Activated CD4-positive, alpha-beta memory T cell treated with anti-CD3 and anti-CD28 coated beads for 36 hours (primary cell): Measurements from ENCODE around the gene TSBP1. TPM values are rescaled to one million over a fixed set of nuclear protein-coding genes. Genes with fewer than 3 reads are reported as not detected.
"Not testable (repeated sequence)": the region's sequence is repeated elsewhere in the genome, so short reads cannot be mapped to it uniquely, and the experiment has no call there.

Experiments
- CTCF ChIA-PET: fragments of 350-600 bp; sonication (Branson Sonifier 250); formaldehyde crosslinking; loops from one replicate; lab custom pipeline; 2021; ENCODE audit warnings: antibody characterized with exemption, inconsistent platforms; lab: Charles Lee
- POLR2A ChIA-PET: fragments of 350-600 bp; sonication (Branson Sonifier 250); formaldehyde crosslinking; loops from one replicate; lab custom pipeline; 2021; ENCODE audit warnings: antibody characterized with exemption; lab: Charles Lee
- DNase-seq: peaks from one replicate; pipeline ENCODE4 v3.0.0-alpha.2; 2020
- H3K27ac Mint-ChIP-seq: one replicate; pipeline ENCODE4 v1.8.0; 2021; ENCODE audit warnings: mixed read lengths
- H3K27me3 Mint-ChIP-seq: one replicate; pipeline ENCODE4 v1.8.0; 2021; ENCODE audit warnings: mixed read lengths
- H3K36me3 Mint-ChIP-seq: one replicate; pipeline ENCODE4 v1.8.0; 2021; ENCODE audit warnings: mixed read lengths
- H3K4me1 Mint-ChIP-seq: one replicate; pipeline ENCODE4 v1.8.0; 2021; ENCODE audit warnings: low read depth, mixed read lengths
- H3K4me3 Mint-ChIP-seq: one replicate; pipeline ENCODE4 v1.8.0; 2021; ENCODE audit warnings: mild to moderate bottlenecking, mixed read lengths
- H3K9me3 Mint-ChIP-seq: one replicate; pipeline ENCODE4 v1.8.0; 2021; ENCODE audit warnings: mixed read lengths
- intact Hi-C: fragments of 100-400 bp; cut with micrococcal nuclease; formaldehyde crosslinking; loops from one replicate; pipeline ENCODE4 v1.15.1; 2023
- total RNA-seq, 2 experiments: library from RNA; stranded (reverse); gene quantifications; one replicate each; pipeline ENCODE4 v1.2.3, GENCODE V29; 2021

The TSBP1 gene
- total RNA-seq, 2 experiments from 2014 or later: not detected

DNA sequence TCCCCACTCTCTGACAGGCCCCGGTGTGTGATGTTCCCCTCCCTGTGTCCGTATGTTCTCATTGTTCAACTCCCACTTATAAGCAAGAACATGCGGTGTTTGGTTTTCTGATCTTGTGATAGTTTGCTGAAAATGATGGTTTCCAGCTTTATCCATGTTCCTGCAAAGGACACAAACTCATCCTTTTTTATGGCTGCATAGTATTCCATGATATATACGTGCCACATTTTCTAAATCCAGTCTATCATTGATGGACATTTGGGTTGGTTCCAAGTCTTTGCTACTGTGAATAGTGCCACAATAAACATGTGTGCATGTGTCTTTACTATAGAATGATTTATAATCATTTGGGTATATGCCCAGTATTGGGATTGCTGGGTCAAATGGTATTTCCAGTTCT is 114.4 kb downstream of the TSBP1 start:
- H3K4me3 Mint-ChIP-seq, DNase-seq, H3K36me3 Mint-ChIP-seq, POLR2A ChIA-PET, H3K27ac Mint-ChIP-seq, H3K9me3 Mint-ChIP-seq: not testable (repeated sequence)
- H3K27me3 Mint-ChIP-seq: peaks cover 28% of the 10 kb centered on the region
- intact Hi-C loops: loop anchor here (10.0 kb wide), 2 partner anchors 108 to 138 kb away; no protein-coding TSS in a partner anchor
- CTCF ChIA-PET: interaction anchor here (2.1 kb wide), 1 partner anchor 11 kb away, joined by 17 read pairs; no protein-coding TSS in a partner anchor
- H3K4me1 Mint-ChIP-seq: peaks cover 24% of the 10 kb centered on the region

DNA sequence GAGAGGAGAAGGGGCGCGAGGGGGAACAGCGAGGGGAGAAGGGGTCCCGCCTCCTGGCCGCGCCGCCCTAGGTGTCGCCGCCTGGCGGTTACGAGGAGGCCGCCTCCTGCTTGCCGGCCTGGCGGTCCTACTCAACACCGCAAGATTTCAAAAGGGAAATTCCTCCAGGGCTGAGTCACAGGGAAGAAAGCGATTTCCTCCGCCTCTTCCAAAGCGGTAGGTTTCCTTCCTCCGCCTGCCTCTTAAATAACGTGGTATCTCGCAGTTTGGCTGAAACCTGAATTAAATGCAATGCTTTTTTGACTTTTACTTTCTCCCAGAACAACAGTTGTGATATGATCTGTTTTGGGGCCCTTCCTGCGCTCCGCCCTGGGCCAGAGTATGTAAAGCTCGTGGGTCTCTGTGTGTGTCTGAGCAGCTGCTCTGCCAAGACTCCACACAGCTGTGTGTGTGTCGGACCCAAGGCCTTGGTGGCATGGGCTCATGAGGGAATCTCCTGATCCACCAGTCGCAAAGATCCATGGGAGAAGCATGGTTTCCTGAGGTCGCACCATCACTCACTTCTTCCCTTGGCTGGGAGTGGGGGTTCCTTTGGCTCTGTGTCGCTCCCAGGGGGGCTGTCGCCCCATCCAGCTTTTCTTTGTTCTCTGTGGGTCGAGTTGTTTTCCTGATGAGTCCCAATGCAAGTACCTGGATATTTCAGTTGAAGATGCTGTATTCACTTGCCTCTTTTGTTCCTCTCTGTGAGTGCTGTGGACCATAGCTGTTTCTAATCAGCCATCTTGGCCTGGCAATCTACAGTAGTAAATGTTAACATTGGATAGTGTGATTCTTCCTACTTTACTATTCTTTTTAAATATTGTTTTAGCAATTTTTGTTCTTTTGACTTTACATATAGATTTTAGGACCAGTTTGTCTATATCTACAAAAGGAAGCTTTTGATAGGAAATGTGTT is 116.2 kb downstream of the TSBP1 start:
- peaks cover 30% of the 10 kb centered on the region for H3K4me1 Mint-ChIP-seq
- peak overlapping the region; percentile 14 for H3K27ac Mint-ChIP-seq
- DNase-seq: peak; percentile 80
- no peaks in the 10 kb centered on the region for H3K36me3 Mint-ChIP-seq
- POLR2A ChIA-PET: interaction anchor here (0.6 kb wide), 1 partner anchor 88 kb away, joined by 3 read pairs; no protein-coding TSS in a partner anchor
- H3K27me3 Mint-ChIP-seq: peaks cover 21% of the 10 kb centered on the region
- H3K4me3 Mint-ChIP-seq: peak overlapping the region; percentile 3
- peaks cover 2% of the 10 kb centered on the region for H3K9me3 Mint-ChIP-seq
- CTCF ChIA-PET: interaction anchor here (0.6 to 2.1 kb wide), 11 partner anchors 8 to 1886 kb away, joined by 3 to 17 read pairs (median 4); no protein-coding TSS in a partner anchor
- intact Hi-C loops: loop anchor here (1.0 to 10.0 kb wide), 3 partner anchors 14 to 139 kb away; no protein-coding TSS in a partner anchor

DNA sequence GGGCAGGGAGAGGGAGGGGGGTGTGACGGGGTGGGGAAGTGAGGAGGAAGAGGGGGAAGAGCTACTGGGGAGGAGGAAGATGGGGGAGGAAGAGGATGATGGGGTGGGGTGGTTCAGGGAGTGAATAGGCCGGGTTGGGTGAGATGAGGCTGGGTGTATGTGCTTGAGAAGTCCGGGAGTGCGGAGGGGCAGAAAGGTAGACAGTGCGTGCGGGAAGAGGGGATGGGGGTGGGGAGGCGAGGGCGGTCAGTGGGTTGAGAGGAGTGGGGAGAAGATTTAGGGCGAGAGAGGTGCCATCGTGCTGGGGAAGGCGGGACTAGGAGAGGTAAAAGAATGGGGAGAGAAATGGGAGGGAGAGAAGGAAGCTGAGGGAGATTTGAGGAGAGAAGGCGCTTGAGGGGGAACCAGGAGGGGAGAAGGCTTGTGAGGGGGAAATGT is 116.9 kb downstream of the TSBP1 start:
- Mint-ChIP-seq H3K27ac (no peak overlapping the region), H3K36me3 (no peaks in the 10 kb centered on the region), H3K27me3 (peaks cover 15% of the 10 kb centered on the region), H3K4me3 (no peak overlapping the region), H3K4me1 (peaks cover 30% of the 10 kb centered on the region), H3K9me3 (peaks cover 2% of the 10 kb centered on the region)
- intact Hi-C loops: loop anchor here (1.0 to 10.0 kb wide), 3 partner anchors 13 to 140 kb away; no protein-coding TSS in a partner anchor
- CTCF ChIA-PET: interaction anchor here (0.6 to 2.0 kb wide), 5 partner anchors 8 to 601 kb away, joined by 3 to 13 read pairs (median 4); no protein-coding TSS in a partner anchor
- DNase-seq: no peak
- POLR2A ChIA-PET: no interaction called here

DNA sequence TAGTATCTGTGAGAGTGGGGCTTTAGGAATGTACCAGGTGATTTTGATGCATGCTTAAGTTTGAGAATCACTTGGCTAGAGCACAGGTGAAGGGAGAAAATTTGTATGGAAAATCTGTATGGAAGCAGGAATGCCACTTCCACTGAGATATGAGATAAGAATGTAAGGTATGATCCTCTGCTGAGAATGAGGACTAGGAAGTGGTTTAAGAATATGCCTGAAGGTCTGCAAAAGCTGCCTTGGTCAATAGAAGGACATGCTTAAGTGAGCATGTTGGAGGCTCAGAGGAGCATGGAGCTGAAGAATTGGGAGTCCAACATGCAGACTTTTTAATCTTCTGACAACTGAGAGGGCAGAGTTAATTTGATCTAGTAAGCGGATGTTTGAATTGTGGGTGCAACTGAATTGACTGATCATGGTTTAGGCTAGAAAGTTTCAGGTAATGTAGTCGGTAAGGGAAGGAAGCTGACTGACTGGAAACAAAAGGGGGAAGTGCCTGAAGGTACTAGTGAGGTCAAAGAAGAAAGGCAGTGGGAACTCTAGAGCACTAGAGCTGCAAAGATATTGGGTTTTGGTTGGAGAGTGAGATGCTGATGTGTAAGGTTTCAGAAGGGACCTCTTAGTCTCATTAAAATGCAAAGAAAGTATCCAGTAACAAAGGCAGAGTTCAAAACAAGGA is 119.2 kb downstream of the TSBP1 start:
- H3K27me3 Mint-ChIP-seq: peaks cover 4% of the 10 kb centered on the region
- H3K27ac Mint-ChIP-seq: peak overlapping the region; percentile 4
- H3K36me3 Mint-ChIP-seq: no peaks in the 10 kb centered on the region
- H3K4me3 Mint-ChIP-seq: no peak overlapping the region
- ChIA-PET POLR2A (no interaction called here), CTCF (interaction anchor here (1.6 kb wide), 1 partner anchor 161 kb away, joined by 5 read pairs; no protein-coding TSS in a partner anchor)
- no peak for DNase-seq
- H3K9me3 Mint-ChIP-seq: peaks cover 10% of the 10 kb centered on the region
- intact Hi-C loops: loop anchor here (10.0 kb wide), 2 partner anchors 112 to 142 kb away; no protein-coding TSS in a partner anchor
- H3K4me1 Mint-ChIP-seq: peaks cover 30% of the 10 kb centered on the region

DNA sequence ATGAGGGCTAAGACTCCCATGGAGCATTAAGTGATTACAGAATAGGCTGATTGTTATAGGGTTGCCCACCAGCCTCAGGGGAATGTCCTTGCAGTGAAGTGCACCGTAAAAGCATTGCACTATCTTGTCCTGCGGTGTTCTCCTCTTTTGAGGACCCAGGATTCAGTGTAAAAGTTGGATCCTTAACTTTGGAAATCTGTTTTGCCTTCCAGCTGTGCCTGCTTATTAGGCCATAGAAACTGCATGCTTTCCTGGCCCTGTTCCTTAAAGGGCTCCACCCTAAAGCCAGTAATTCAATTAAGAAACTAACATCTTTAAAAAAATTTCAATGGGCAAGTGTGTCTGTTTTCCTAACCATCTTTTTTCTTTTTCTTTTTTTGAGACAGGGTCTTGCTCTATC is 122.4 kb downstream of the TSBP1 start:
- intact Hi-C loops: loop anchor here (10.0 kb wide), 2 partner anchors 446 to 546 kb away; no protein-coding TSS in a partner anchor
- DNase-seq: no peak
- H3K27ac Mint-ChIP-seq: no peak overlapping the region
- H3K4me3 Mint-ChIP-seq: no peak overlapping the region
- no peaks in the 10 kb centered on the region for H3K36me3 Mint-ChIP-seq
- H3K4me1 Mint-ChIP-seq: peaks cover 20% of the 10 kb centered on the region
- H3K27me3 Mint-ChIP-seq: peaks cover 5% of the 10 kb centered on the region
- CTCF ChIA-PET: interaction anchor here (1.6 kb wide), 1 partner anchor 164 kb away, joined by 3 read pairs; no protein-coding TSS in a partner anchor
- POLR2A ChIA-PET: no interaction called here
- H3K9me3 Mint-ChIP-seq: peaks cover 8% of the 10 kb centered on the region

DNA sequence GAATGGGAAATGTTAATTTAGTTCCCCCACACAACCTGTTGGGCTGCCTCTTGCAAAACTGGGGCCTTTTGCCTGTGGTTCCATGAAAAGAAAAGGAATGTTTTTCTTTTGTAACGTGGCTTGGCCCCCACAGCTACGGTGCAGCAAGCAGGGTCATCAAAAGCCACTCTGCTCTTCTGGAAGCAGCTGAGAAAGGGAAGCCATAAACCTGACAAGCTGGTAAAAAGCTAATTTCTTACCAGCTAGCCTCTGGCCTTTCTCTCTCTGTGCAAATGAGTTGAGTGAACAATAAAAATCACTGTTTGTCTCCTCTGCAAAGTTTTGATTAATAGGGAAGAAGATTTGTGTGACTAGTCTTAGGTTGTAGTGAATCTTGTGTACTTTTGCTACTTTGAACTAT is 124.3 kb downstream of the TSBP1 start:
- intact Hi-C loops: loop anchor here (10.0 kb wide), 2 partner anchors 447 to 547 kb away; no protein-coding TSS in a partner anchor
- Mint-ChIP-seq H3K9me3 (peaks cover 8% of the 10 kb centered on the region), H3K27me3 (peaks cover 8% of the 10 kb centered on the region), H3K27ac (no peak overlapping the region), H3K4me3 (no peak overlapping the region), H3K36me3 (no peaks in the 10 kb centered on the region), H3K4me1 (peaks cover 12% of the 10 kb centered on the region)
- no peak for DNase-seq
- ChIA-PET CTCF (interaction anchor here (3.2 kb wide), 1 partner anchor 9 kb away, joined by 17 read pairs; no protein-coding TSS in a partner anchor), POLR2A (no interaction called here)

DNA sequence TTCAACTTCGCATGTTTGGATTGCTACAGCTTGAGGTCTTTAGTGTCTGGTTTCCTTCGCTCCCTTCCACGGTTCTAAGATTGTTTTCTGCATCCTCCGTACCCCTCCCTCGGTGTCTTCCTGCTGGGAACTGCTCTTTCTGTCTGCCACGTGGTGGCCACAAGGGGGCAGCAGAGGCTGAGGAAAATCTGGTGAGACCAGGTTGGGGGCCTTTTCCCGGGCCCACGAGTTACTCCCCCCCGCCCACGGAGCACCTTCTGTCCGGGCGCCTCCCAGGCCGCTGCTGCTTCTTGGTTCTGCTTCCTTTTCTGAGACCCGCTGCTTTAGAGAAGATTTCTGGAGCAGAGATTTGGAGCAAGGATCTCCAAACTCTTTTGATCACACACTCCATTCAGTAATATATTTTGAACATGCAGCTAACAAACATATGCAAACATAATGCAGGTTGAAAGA is 126.7 kb downstream of the TSBP1 start:
- Mint-ChIP-seq H3K27me3 (peaks cover 8% of the 10 kb centered on the region), H3K27ac (no peak overlapping the region), H3K4me3 (no peak overlapping the region), H3K4me1 (peaks cover 20% of the 10 kb centered on the region), H3K9me3 (peaks cover 8% of the 10 kb centered on the region), H3K36me3 (no peaks in the 10 kb centered on the region)
- intact Hi-C loops: loop anchor here (5.0 to 10.0 kb wide), 3 partner anchors 167 to 550 kb away; no protein-coding TSS in a partner anchor
- ChIA-PET CTCF (interaction anchor here (0.6 to 3.2 kb wide), 27 partner anchors 9 to 1845 kb away, joined by 3 to 17 read pairs (median 3); partner anchors contain the start of gene HLA-DQB1), POLR2A (no interaction called here)
- DNase-seq: peak; percentile 74

DNA sequence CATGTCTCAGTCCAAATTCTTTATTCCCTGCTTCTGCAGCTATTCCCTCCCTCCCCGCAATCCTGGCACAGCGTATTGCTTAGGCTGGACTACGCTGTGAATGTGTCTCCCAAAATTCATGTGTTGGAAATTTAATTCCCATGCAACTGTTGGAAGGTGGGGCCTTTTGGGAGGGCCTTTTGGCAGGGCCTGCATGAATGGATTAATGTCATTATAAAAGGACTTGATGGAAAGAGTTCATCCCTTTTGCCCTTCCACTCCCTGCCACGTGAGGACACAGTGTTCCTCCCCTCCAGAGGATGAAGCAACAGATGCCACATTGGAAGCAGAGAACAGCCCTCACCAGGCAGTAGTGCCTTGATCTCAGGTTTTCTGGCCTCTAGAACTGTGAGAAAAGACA is 127.4 kb downstream of the TSBP1 start:
- Mint-ChIP-seq H3K36me3 (no peaks in the 10 kb centered on the region), H3K4me1 (peaks cover 20% of the 10 kb centered on the region), H3K27me3 (peaks cover 8% of the 10 kb centered on the region), H3K4me3 (no peak overlapping the region), H3K27ac (no peak overlapping the region), H3K9me3 (peaks cover 7% of the 10 kb centered on the region)
- CTCF ChIA-PET: interaction anchor here (0.6 to 3.2 kb wide), 11 partner anchors 10 to 456 kb away, joined by 3 to 17 read pairs (median 5); no protein-coding TSS in a partner anchor
- intact Hi-C loops: loop anchor here (5.0 to 10.0 kb wide), 3 partner anchors 168 to 551 kb away; no protein-coding TSS in a partner anchor
- no peak for DNase-seq
- POLR2A ChIA-PET: no interaction called here

Other genes starting within 250 kb of the TSBP1 start
- 10 to 100 TPM; 67.4 to 80.9 TPM for gene ATF6B, start 243.7 kb downstream of the TSBP1 start, total RNA-seq
- gene FKBPL, start 241.6 kb downstream of the TSBP1 start, total RNA-seq: 1 to 10 TPM; 7.0 to 7.8 TPM
- gene PRRT1, start 220.0 kb downstream of the TSBP1 start, total RNA-seq: under 1 TPM; 0.33 to 0.36 TPM
- 1 to 10 TPM; 9.5 to 9.9 TPM for gene PPT2, start 217.8 kb downstream of the TSBP1 start, total RNA-seq
- gene EGFL8, start 207.3 kb downstream of the TSBP1 start, total RNA-seq: 1 to 10 TPM; 6.5 to 7.1 TPM
- 10 to 100 TPM; 34.0 to 34.8 TPM for gene AGPAT1, start 195.8 kb downstream of the TSBP1 start, total RNA-seq
- gene RNF5, start 193.5 kb downstream of the TSBP1 start, total RNA-seq: 10 to 100 TPM; 60.8 to 63.8 TPM
- 10 to 100 TPM; 16.5 to 23.5 TPM for gene AGER, start 187.7 kb downstream of the TSBP1 start, total RNA-seq
- gene PBX2, start 181.7 kb downstream of the TSBP1 start, total RNA-seq: 10 to 100 TPM; 63.4 to 65.9 TPM
- 100 to 1,000 TPM; 117 to 118 TPM for gene GPSM3, start 179.3 kb downstream of the TSBP1 start, total RNA-seq
- gene NOTCH4, start 147.8 kb downstream of the TSBP1 start, total RNA-seq: under 1 TPM; 0.31 to 0.51 TPM
- not detected for gene BTNL2, start 35.3 kb upstream of the TSBP1 start, total RNA-seq
- 1 to 10 TPM; 5.6 to 6.0 TPM for gene HLA-DRA, start 68.0 kb upstream of the TSBP1 start, total RNA-seq
- under 1 TPM; 0.48 to 0.82 TPM for gene HLA-DRB5, start 158.4 kb upstream of the TSBP1 start, total RNA-seq
- 1 to 10 TPM; 7.3 to 8.7 TPM for gene HLA-DRB1, start 217.9 kb upstream of the TSBP1 start, total RNA-seq